HepG2 (cell line): ENCODE data around the gene OSGIN1. TPM values are rescaled to one million over a fixed set of nuclear protein-coding genes. Genes with fewer than 3 reads are reported as not detected.

Experiments
- FIP1L1 ChIP-seq: fragments of 200-400 bp; formaldehyde crosslinking; IDR thresholded peaks from 2 replicates; pipeline ENCODE4 v1.6.1; 2018; ENCODE audit warnings: low read depth, mild to moderate bottlenecking, low read length, moderate library complexity, borderline replicate concordance; ENCODE audit not compliant: insufficient read depth
- FOXA1 ChIP-seq, 2 experiments: fragments of 450-650 bp in 1 of 2; sonication (generic) in 1 of 2; formaldehyde crosslinking in 1 of 2; IDR thresholded peaks; 2 replicates each; pipeline versions ENCODE4 v1.4.0 to v1.6.1; 2016 to 2020; ENCODE audit warnings: missing genetic modification reagents in 1 of 2
- GPBP1L1 ChIP-seq: sonication (generic); formaldehyde crosslinking; IDR thresholded peaks from 2 replicates; pipeline ENCODE4 v1.5.0; 2020; ENCODE audit warnings: mild to moderate bottlenecking, missing genetic modification reagents
- JUN ChIP-seq: sonication (generic); formaldehyde crosslinking; IDR thresholded peaks from 2 replicates; pipeline ENCODE4 v1.4.0; 2020; ENCODE audit warnings: mild to moderate bottlenecking, missing genetic modification reagents
- KLF12 ChIP-seq: sonication (generic); formaldehyde crosslinking; IDR thresholded peaks from 2 replicates; pipeline ENCODE4 v1.4.0; 2020; ENCODE audit warnings: missing genetic modification reagents, borderline replicate concordance
- NCOA1 ChIP-seq: sonication (generic); formaldehyde crosslinking; IDR thresholded peaks from 2 replicates; pipeline ENCODE4 v1.9.0; 2021; ENCODE audit warnings: missing genetic modification reagents
- RCOR2 ChIP-seq: IDR thresholded peaks from 2 replicates; pipeline ENCODE4 v1.6.1; 2016; ENCODE audit warnings: missing biosample characterization, missing genetic modification reagents
- TEF ChIP-seq: sonication (generic); formaldehyde crosslinking; IDR thresholded peaks from 2 replicates; pipeline ENCODE4 v1.5.0; 2020; ENCODE audit warnings: missing genetic modification reagents
- TOE1 ChIP-seq: sonication (generic); formaldehyde crosslinking; IDR thresholded peaks from 2 replicates; pipeline ENCODE4 v1.4.0; 2020; ENCODE audit warnings: mild to moderate bottlenecking, missing genetic modification reagents
- TP53 ChIP-seq: sonication (generic); formaldehyde crosslinking; conservative IDR thresholded peaks from 2 replicates; pipeline ENCODE4 v1.4.0; 2020; ENCODE audit warnings: missing genetic modification reagents
- ZFP36 ChIP-seq: fragments of 150-350 bp; IDR thresholded peaks from 2 replicates; pipeline ENCODE4 v1.6.1; 2018; ENCODE audit warnings: borderline replicate concordance, low read length, low read depth; ENCODE audit not compliant: partially characterized antibody
- ZFP37 ChIP-seq: sonication (generic); formaldehyde crosslinking; IDR thresholded peaks from 2 replicates; pipeline ENCODE4 v1.4.0; 2020; ENCODE audit warnings: missing genetic modification reagents, borderline replicate concordance
- ZFP90 ChIP-seq: sonication (generic); formaldehyde crosslinking; IDR thresholded peaks from 2 replicates; pipeline ENCODE4 v1.8.0; 2022; ENCODE audit warnings: missing genetic modification reagents, mild to moderate bottlenecking, inconsistent platforms, borderline replicate concordance
- ZNF17 ChIP-seq: sonication (generic); formaldehyde crosslinking; IDR thresholded peaks from 2 replicates; pipeline ENCODE4 v1.5.0; 2020; ENCODE audit warnings: mild to moderate bottlenecking, missing genetic modification reagents
- ZNF3 ChIP-seq: IDR thresholded peaks from 2 replicates; pipeline ENCODE4 v1.7.0; 2017; ENCODE audit warnings: inconsistent platforms
- ZNF746 ChIP-seq: sonication (generic); formaldehyde crosslinking; IDR thresholded peaks from 2 replicates; pipeline ENCODE4 v1.8.0; 2022; ENCODE audit warnings: mild to moderate bottlenecking, missing genetic modification reagents
- polyA plus RNA-seq, 8 experiments: library from polyadenylated mRNA; depleted of rRNA in 3 of 8; stranded (reverse) in 7 of 8; unstranded in 1 of 8; fragments of >200 nt; fragmentation: Illumina TruSeq in 4 of 8; extraction: Trizol in 4 of 8; gene quantifications; 2 replicates each; pipeline versions ENCODE4 v1.2.1 to v1.2.3, GENCODE V29; 2011 to 2016; ENCODE audit warnings: low read depth in 4 of 8, missing spikeins in 1 of 8, mixed read lengths in 1 of 8; ENCODE audit not compliant: insufficient read depth in 1 of 8
- total RNA-seq, 5 experiments: library from RNA; depleted of rRNA; stranded (reverse); fragments of >200 nt; fragmentation: Illumina TruSeq; extraction: Trizol; gene quantifications; 2 replicates each; pipeline ENCODE4 v1.2.3, GENCODE V29; 2016; ENCODE audit warnings: low read depth in 1 of 5
- TF ChIP-seq, protein P1 (sequence below), 2 experiments: fragments of 450-650 bp in 1 of 2; sonication (generic) in 1 of 2; formaldehyde crosslinking in 1 of 2; IDR thresholded peaks; 2 replicates each; pipeline versions ENCODE4 v1.6.1 to v1.8.0; 2016 to 2022; ENCODE audit warnings: antibody characterized with exemption in 1 of 2, mild to moderate bottlenecking in 1 of 2, missing genetic modification reagents in 1 of 2

OSGIN1 gene
- total and polyA plus RNA-seq, 2 of the 13 experiments (the other 11 are each of a cell fraction or from before 2014, with no cell fraction given): 20.5 to 27.1 TPM

- peak; percentile 91 for TF ChIP-seq ZFP37 (CRISPR knock-in tag)
- TF ChIP-seq FIP1L1: no peak
- peak; percentile 94 for TF ChIP-seq TOE1 (CRISPR knock-in tag)
- TF ChIP-seq JUN (CRISPR knock-in tag): peak; percentile 90
- TF ChIP-seq TP53 (CRISPR knock-in tag): 0 out of 2 replicates have a peak, but pooled peaks have one; percentile 45
- TF ChIP-seq RCOR2 (CRISPR knock-in tag): peak; percentile 98
- 0 out of 2 replicates have a peak, but pooled peaks have one; percentile 14 for TF ChIP-seq ZNF17 (CRISPR knock-in tag)
- peak; percentile 91; the same call in 1 of the 2 replicates for TF ChIP-seq KLF12 (CRISPR knock-in tag)
- TF ChIP-seq, protein P1, sequence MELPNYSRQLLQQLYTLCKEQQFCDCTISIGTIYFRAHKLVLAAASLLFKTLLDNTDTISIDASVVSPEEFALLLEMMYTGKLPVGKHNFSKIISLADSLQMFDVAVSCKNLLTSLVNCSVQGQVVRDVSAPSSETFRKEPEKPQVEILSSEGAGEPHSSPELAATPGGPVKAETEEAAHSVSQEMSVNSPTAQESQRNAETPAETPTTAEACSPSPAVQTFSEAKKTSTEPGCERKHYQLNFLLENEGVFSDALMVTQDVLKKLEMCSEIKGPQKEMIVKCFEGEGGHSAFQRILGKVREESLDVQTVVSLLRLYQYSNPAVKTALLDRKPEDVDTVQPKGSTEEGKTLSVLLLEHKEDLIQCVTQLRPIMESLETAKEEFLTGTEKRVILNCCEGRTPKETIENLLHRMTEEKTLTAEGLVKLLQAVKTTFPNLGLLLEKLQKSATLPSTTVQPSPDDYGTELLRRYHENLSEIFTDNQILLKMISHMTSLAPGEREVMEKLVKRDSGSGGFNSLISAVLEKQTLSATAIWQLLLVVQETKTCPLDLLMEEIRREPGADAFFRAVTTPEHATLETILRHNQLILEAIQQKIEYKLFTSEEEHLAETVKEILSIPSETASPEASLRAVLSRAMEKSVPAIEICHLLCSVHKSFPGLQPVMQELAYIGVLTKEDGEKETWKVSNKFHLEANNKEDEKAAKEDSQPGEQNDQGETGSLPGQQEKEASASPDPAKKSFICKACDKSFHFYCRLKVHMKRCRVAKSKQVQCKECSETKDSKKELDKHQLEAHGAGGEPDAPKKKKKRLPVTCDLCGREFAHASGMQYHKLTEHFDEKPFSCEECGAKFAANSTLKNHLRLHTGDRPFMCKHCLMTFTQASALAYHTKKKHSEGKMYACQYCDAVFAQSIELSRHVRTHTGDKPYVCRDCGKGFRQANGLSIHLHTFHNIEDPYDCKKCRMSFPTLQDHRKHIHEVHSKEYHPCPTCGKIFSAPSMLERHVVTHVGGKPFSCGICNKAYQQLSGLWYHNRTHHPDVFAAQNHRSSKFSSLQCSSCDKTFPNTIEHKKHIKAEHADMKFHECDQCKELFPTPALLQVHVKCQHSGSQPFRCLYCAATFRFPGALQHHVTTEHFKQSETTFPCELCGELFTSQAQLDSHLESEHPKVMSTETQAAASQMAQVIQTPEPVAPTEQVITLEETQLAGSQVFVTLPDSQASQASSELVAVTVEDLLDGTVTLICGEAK (IDR thresholded peaks at IDR 0.05): no peak
- TF ChIP-seq, protein P1 (CRISPR knock-in tag; IDR thresholded peaks at IDR 0.05): peak; percentile 86; the same call in 1 of the 2 replicates
- peak; percentile 56; the same call in 1 of the 2 replicates for TF ChIP-seq TEF (CRISPR knock-in tag)
- peak; percentile 84 for TF ChIP-seq FOXA1 (IDR thresholded peaks at IDR 0.05)
- TF ChIP-seq FOXA1 (CRISPR knock-in tag; IDR thresholded peaks at IDR 0.05): peak; percentile 98
- TF ChIP-seq NCOA1 (CRISPR knock-in tag): peak; percentile 80; the same call in 1 of the 2 replicates
- no peak for TF ChIP-seq ZFP36
- peak; percentile 75 for TF ChIP-seq ZNF3
- peak; percentile 55; the same call in 1 of the 2 replicates for TF ChIP-seq ZFP90
- no peak for TF ChIP-seq GPBP1L1 (CRISPR knock-in tag)
- TF ChIP-seq ZNF746 (CRISPR knock-in tag): peak; percentile 99
These were observed 10.1 kb upstream of the OSGIN1 start (continued) for GRCh38 chr16:83942815-83943515.
